Progenitor cell of endocrine pancreas (in vitro differentiated cells): ENCODE measurements around the gene MAP2K3. TPM values are rescaled to one million over a fixed set of nuclear protein-coding genes. Genes with fewer than 3 reads are reported as not detected.
A peak's percentile ranks its signal among the peaks of the same experiment; 100 is the strongest.

ENCODE experiments used
- DNase-seq: peaks from one replicate; pipeline ENCODE4 v3.0.0; 2021; ENCODE audit warnings: low spot score; ENCODE audit not compliant: unreplicated experiment
- H3K27ac Mint-ChIP-seq: 2 replicates; pipeline ENCODE4 v1.8.0; 2021; ENCODE audit warnings: mild to moderate bottlenecking, moderate library complexity, mixed read lengths
- H3K27me3 Mint-ChIP-seq: 2 replicates; pipeline ENCODE4 v1.8.0; 2021; ENCODE audit warnings: mixed read lengths
- H3K36me3 Mint-ChIP-seq: 2 replicates; pipeline ENCODE4 v1.8.0; 2022; ENCODE audit warnings: mixed read lengths; ENCODE audit not compliant: insufficient read depth
- H3K4me1 Mint-ChIP-seq: 2 replicates; pipeline ENCODE4 v1.8.0; 2021; ENCODE audit warnings: low read depth, mixed read lengths
- H3K4me3 Mint-ChIP-seq: 2 replicates; pipeline ENCODE4 v1.8.0; 2021; ENCODE audit warnings: low read depth, mild to moderate bottlenecking, moderate library complexity, mixed read lengths
- H3K9me3 Mint-ChIP-seq: 2 replicates; pipeline ENCODE4 v1.8.0; 2021; ENCODE audit warnings: low read depth, mixed read lengths
- total RNA-seq: library from RNA; stranded (reverse); gene quantifications from 2 replicates; pipeline ENCODE4 v1.2.1, GENCODE V29; 2021
- TF ChIP-seq, protein P1 (sequence below): fragments of 200-600 bp; sonication (generic); IDR thresholded peaks from one replicate; pipeline ENCODE4 v1.5.0; 2021; ENCODE audit warnings: antibody characterized with exemption, mild to moderate bottlenecking; ENCODE audit not compliant: unreplicated experiment

Gene MAP2K3
- total RNA-seq, 1 donor from 2014 or later, result 24.7 TPM

DNA sequence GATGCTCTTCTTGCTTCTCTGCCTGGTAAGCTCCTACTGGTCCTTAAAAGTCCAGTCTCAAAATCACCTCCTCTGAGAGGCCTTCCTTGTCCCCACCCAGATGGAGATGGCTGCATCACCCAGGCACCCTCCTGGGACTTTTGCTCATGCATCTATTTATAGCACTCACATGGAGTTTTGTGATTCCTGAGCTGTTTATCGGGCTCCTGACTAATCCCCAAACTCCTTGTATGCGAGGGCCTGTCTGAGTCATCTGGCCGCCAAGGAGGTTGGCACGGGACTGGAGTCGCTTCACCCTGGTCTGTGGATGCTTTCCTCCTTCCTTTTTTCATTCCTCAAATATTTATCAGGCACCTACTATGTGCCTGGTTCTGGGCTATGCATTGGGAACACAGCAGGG is 2.3 kb upstream of the MAP2K3 start:
- Mint-ChIP-seq H3K4me3 (peak overlapping the region; percentile 31), H3K36me3 (no peaks in the 10 kb centered on the region), H3K27me3 (peaks cover 54% of the 10 kb centered on the region), H3K27ac (no peak overlapping the region), H3K9me3 (no peaks in the 10 kb centered on the region), H3K4me1 (peaks cover 14% of the 10 kb centered on the region)
- TF ChIP-seq, protein P1, sequence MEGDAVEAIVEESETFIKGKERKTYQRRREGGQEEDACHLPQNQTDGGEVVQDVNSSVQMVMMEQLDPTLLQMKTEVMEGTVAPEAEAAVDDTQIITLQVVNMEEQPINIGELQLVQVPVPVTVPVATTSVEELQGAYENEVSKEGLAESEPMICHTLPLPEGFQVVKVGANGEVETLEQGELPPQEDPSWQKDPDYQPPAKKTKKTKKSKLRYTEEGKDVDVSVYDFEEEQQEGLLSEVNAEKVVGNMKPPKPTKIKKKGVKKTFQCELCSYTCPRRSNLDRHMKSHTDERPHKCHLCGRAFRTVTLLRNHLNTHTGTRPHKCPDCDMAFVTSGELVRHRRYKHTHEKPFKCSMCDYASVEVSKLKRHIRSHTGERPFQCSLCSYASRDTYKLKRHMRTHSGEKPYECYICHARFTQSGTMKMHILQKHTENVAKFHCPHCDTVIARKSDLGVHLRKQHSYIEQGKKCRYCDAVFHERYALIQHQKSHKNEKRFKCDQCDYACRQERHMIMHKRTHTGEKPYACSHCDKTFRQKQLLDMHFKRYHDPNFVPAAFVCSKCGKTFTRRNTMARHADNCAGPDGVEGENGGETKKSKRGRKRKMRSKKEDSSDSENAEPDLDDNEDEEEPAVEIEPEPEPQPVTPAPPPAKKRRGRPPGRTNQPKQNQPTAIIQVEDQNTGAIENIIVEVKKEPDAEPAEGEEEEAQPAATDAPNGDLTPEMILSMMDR, result no peak
- no peak for DNase-seq

- Mint-ChIP-seq H3K4me1 (peaks cover 16% of the 10 kb centered on the region), H3K27ac (no peak overlapping the region), H3K36me3 (no peaks in the 10 kb centered on the region), H3K9me3 (no peaks in the 10 kb centered on the region), H3K27me3 (peaks cover 49% of the 10 kb centered on the region), H3K4me3 (peak overlapping the region; percentile 31)
- TF ChIP-seq, protein P1, result no peak
- DNase-seq, result no peak
These were observed 1.7 kb upstream of the MAP2K3 start for GRCh38 chr17:21282850-21283249.

- no peaks in the 10 kb centered on the region for H3K36me3 Mint-ChIP-seq
- H3K9me3 Mint-ChIP-seq, result no peaks in the 10 kb centered on the region
- no peak overlapping the region for H3K27ac Mint-ChIP-seq
- H3K4me1 Mint-ChIP-seq, result peaks cover 16% of the 10 kb centered on the region
- no peak for DNase-seq
- H3K27me3 Mint-ChIP-seq, result peaks cover 43% of the 10 kb centered on the region
- peak overlapping the region; percentile 85 for H3K4me3 Mint-ChIP-seq
- TF ChIP-seq, protein P1, result no peak
These were observed 811 bp upstream of the MAP2K3 start for GRCh38 chr17:21283482-21284318.

DNA sequence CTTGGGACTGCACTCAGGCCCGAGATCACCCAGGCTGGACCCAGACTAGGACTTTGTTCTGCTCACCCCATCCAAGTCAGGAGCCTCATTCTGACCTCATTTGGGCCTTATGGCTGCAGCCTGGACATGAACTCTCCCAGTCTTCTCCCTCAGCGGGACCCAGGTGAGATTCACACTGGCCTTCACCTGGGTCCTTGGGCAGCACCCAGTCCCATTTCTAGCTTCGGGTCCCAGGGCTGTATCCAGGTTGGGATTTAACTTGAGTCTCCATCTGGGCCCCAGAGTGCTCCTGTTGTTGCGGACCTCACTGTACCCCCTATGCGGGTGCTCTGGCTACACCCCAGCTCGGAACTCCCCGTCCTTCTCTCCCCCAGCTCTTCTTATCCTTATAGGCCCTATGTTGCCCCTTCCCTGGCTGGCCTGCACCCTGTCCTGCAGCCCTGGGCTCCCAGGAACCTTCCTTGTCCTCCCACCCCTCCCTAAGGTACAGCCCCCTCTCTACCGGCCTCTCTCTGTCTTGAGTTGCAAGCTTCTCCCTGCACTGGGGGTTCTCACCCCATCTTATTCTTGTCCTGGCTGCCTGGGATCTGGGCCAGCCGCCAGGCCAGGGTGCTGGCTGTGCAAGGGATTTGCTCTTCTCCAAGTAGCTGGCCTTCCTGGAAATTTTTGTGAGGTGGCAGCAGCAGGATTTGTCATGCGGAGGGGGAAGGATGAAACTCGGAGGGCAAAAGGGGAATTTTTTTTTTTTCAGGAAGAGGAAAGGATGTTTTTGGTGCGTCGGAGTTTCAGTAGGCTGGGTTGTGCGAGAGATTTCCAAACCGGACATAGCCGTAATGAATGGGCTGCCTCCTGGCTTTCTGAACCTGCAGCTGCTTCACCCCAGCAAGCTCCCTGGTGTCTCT is 904 bp downstream of the MAP2K3 start:
- Mint-ChIP-seq H3K4me3 (peak overlapping the region; percentile 85), H3K4me1 (peaks cover 16% of the 10 kb centered on the region), H3K9me3 (no peaks in the 10 kb centered on the region), H3K27ac (peak overlapping the region; percentile 0), H3K36me3 (no peaks in the 10 kb centered on the region), H3K27me3 (peaks cover 27% of the 10 kb centered on the region)
- DNase-seq, result no peak
- TF ChIP-seq, protein P1, result no peak

- Mint-ChIP-seq H3K4me3 (peak overlapping the region; percentile 85), H3K36me3 (no peaks in the 10 kb centered on the region), H3K27me3 (peaks cover 22% of the 10 kb centered on the region), H3K27ac (peak overlapping the region; percentile 41), H3K9me3 (no peaks in the 10 kb centered on the region), H3K4me1 (peaks cover 16% of the 10 kb centered on the region)
- TF ChIP-seq, protein P1, result no peak
- DNase-seq, result no peak
These were observed 1.7 kb downstream of the MAP2K3 start for GRCh38 chr17:21286066-21286770.
